GM12878 (cell line): ENCODE measurements around the gene ZMYM3. TPM values are rescaled to one million over a fixed set of nuclear protein-coding genes. Genes with fewer than 3 reads are reported as not detected.

Experiments
- BCLAF1 ChIP-seq: fragments of 450-650 bp; IDR thresholded peaks from 2 replicates; pipeline ENCODE4 v1.6.1; 2017; ENCODE audit warnings: antibody characterized with exemption, mild to moderate bottlenecking, moderate library complexity
- SMAD1 ChIP-seq: fragments of 450-650 bp; IDR thresholded peaks from 2 replicates; pipeline ENCODE4 v1.6.1; 2018; ENCODE audit warnings: mild to moderate bottlenecking, low read depth; ENCODE audit not compliant: partially characterized antibody
- TCF12 ChIP-seq: IDR thresholded peaks from 2 replicates; pipeline ENCODE4 v1.6.1; 2011; ENCODE audit warnings: low read depth, mild to moderate bottlenecking, low read length
- YY1 ChIP-seq: IDR thresholded peaks from 2 replicates; pipeline ENCODE4 v1.6.1; 2011; ENCODE audit warnings: low read depth, mild to moderate bottlenecking, low read length
- ZBTB33 ChIP-seq: fragments of 450-650 bp; IDR thresholded peaks from 2 replicates; pipeline ENCODE4 v1.6.1; 2017; ENCODE audit warnings: mild to moderate bottlenecking
- polyA plus RNA-seq, 11 experiments: library from polyadenylated mRNA; depleted of rRNA in 4 of 11; unstranded in 6 of 11; stranded (reverse) in 5 of 11; fragments of >200 nt; fragmentation: Nextera tagmentation in 4 of 11; fragmentation: Illumina TruSeq in 1 of 11; extraction: Ambion mirVana in 4 of 11; extraction: Trizol in 1 of 11; gene quantifications; 1 replicate in 1 of 11; 2 replicates in 10 of 11; pipeline versions ENCODE4 v1.2.1 to v1.2.3, GENCODE V29; 2011 to 2016; ENCODE audit warnings: inconsistent platforms in 2 of 11, missing spikeins in 2 of 11, low read depth in 1 of 11
- total RNA-seq, 4 experiments: library from RNA; depleted of rRNA in 3 of 4; stranded (reverse); fragments of >200 nt in 3 of 4; fragmentation: Illumina TruSeq in 1 of 4; extraction: Trizol in 1 of 4; gene quantifications; 2 replicates each; pipeline versions ENCODE4 v1.2.1 to v1.2.3, GENCODE V29; 2013 to 2021

ZMYM3 gene
- total and polyA plus RNA-seq, 10 of the 15 experiments (the other 5 are each of a cell fraction or from before 2014, with no cell fraction given): 2.3 to 28.1 (median 12.3) TPM

- TF ChIP-seq BCLAF1 (no peak), ZBTB33 (no peak), YY1 (no peak), TCF12 (no peak), SMAD1 (no peak)
- TF ChIP-seq, all 136 proteins: peak for 0
These were observed 2.1 kb upstream of the ZMYM3 start (continued) for GRCh38 chrX:71256051-71256450.
